GM18870 (cell line): Measurements from ENCODE around the gene STX2.
A peak's percentile ranks its signal among the peaks of the same experiment; 100 is the strongest.
"Not testable (repeated sequence)": the region's sequence is repeated elsewhere in the genome, so short reads cannot be mapped to it uniquely, and the experiment has no call there.

ENCODE experiments used
- ATAC-seq: cut with Tn5 transposase; IDR thresholded peaks from one replicate; pipeline ENCODE4 v1.9.1; 2021; ENCODE audit warnings: moderate library complexity; ENCODE audit not compliant: unreplicated experiment

STX2 gene

DNA sequence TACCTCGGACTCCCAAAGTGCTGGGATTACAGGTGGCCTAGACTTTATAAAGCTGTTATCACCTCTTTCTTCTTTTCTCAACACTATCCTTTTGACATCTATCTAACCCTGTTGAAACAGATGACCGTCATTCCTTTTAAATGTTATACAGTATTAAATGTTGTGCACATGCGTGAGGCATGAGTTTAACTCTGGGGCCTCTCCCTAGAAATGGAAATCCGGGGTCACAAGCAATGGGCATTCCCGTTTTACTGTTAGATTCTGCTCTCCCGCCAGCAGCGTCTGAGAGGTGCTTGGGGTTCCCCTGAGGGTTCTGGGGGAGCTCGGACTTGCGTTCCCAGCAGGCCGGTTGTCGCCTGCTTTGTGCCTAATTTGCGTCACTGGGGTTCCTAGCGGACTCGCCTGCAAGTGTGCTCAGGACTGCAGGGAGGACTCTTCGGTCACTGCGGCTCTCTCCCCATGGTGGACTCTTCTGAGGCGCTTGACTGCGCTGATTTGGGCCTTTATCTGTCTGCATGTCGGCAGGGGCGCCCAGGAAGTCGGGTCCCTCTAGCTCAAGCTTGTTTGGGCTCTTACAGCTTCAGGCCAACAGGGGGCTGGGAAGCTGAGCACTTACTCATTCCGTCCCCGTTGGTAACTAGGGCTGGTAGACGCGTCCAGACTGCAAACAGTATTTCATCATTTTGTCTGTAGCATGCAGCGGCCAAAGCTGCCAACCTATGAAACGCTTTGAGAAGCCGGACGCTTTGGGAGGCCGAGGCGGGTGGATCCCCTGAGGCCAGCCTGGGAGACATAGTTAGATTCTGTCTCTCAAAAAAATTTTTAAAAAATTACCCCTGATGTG is 31.6 kb upstream of the STX2 start:
- ATAC-seq, result peak; percentile 47

DNA sequence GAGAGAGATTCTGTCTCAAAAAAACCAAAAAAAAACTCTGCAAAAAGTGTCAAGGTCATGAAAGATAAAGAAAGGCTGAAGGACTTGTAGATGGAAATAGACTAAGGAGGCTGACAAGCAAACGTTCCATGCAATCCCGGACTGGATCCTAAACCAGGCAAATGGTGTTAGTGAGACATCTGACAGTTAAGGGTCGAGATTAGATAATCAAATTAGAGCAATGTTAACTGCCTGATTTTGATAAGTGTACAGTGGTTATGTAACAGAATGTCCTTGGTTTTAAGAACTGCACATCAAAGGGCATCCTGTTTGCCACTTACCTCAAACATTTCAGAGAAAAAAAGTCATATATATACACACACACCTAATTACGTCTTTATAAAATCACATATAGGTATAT is 29.4 kb upstream of the STX2 start:
- no peak for ATAC-seq

- no peak for ATAC-seq
Observed at GRCh38 chr12:130863298-130863697, 24.2 kb upstream of the STX2 start.

DNA sequence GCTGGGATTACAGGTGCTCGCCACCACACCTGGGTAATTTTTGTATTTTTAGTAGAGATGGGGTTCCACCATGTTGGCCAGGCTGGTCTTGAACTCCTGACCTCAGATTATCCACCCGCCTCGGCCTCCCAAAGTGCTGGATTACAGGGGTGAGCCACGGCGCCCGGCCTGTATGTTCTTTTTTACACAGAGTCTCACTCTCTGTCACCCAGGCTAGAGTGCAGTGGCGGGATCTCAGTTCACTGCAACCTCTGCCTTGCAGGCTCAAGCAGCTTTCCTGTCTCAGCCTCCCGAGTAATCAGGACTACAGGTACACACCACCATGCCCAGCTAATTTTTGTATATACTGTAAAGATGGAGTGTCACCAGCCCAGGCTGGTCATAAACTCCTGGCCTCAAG is 23.7 kb upstream of the STX2 start:
- not testable (repeated sequence) for ATAC-seq

- ATAC-seq, result no peak
Observed at GRCh38 chr12:130862161-130862560, 23.1 kb upstream of the STX2 start.

GRCh38 chr12:130860311-130860710 is 21.3 kb upstream of the STX2 start:
- ATAC-seq, result no peak

DNA sequence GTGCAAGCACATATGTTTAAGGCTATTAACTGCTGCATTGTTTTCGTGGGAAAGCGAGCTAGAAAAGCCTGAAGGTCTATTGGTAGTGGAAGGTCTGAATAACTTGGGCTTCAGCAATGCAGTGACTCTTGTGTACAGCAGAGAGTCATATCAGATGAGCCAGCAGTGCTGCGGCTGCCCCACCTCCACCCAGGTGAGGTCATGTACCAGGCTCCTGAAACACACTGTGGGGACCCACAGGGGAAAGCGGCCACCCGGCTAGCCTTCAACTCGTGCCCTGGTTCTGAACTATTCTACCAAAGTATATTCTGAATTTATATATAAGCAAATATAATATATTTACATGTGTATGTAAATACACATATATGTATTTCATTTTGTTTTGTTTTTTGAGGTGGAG is 20.1 kb upstream of the STX2 start:
- ATAC-seq, result no peak

GRCh38 chr12:130858084-130858483 is 19.0 kb upstream of the STX2 start:
- ATAC-seq, result no peak

DNA sequence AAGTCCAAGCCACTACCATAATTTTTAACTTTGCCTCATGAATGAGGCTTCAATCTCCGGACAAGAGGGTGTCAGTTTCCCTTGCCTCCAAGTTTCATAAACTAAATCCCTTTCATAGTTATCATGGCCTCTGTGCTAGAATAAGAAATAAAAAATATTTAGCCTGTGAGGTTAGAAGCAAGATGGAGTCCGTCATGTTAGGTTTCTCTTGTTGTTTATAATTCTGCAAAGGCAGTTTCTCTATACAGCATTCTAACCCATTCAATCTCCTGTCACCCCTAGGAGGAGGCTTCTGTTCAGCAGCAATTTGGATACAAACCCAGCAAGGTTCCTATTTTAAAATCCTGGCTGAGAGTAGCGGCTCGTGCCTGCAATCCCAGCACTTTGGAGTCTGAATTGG is 17.0 kb upstream of the STX2 start:
- no peak for ATAC-seq

- ATAC-seq, result no peak
Observed at GRCh38 chr12:130850418-130851021, 11.5 kb upstream of the STX2 start.

DNA sequence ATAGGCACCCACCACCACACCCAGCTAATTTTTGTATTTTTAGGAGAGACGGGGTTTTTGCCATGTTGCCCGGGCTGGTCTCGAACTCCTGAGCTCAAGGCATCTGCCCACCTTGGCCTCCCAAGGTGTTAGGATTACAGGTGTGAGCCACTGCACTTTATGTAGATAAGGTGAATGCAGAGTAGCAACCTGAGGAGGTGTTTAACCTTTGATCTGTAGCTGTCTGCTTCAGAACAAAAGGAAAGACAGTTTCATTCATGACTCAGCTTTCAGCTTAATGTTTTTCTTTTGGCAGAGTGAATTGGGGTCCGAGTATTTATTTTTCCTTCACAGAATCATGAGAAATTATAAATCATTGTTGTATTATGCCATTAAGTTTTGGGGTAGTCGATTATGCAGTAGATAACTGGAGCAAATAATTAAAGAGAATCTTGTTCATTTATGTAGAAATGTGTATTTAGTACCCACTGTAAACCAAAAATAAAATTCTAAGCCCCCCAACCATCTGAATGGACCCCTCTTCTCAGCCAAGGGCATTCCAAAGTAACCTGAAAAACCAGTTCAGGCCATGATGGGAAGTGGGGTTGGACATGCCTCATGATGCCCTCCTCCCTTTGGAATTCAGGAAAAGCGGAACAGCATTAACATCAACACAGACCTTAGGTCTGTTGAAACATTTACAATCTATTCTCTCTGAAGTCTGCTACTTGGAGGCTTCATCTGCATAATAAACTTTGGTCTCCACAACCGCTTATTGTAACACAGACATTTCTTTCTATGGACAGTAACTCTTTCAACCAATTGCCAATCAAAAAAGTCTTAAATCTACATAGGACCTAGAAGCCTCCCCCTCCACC is 10.7 kb upstream of the STX2 start:
- no peak for ATAC-seq

DNA sequence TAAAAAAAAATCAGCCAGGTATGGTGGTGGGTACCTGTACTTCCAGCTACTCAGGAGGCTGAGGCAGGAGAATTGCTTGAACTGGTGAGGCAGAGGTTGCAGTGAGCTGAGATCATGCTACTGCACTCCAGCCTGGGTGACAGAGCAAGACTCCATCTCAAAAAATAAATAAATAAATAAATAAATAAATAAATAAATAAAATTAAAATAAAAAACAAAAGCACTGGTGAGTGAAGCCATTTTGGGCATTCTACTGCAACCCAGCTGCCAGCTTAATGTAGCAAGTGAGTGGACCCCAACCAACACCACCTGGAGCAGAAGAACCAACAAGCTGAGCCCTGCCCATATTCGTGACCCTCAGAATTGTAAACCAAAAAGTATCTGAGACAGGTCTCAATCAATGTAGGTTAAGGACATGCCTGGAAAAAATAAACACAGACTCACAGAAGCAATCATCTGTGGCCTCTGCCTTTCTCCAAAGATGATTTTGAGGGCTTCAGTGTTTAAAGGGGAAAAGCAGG is 9.8 kb upstream of the STX2 start:
- not testable (repeated sequence) for ATAC-seq

DNA sequence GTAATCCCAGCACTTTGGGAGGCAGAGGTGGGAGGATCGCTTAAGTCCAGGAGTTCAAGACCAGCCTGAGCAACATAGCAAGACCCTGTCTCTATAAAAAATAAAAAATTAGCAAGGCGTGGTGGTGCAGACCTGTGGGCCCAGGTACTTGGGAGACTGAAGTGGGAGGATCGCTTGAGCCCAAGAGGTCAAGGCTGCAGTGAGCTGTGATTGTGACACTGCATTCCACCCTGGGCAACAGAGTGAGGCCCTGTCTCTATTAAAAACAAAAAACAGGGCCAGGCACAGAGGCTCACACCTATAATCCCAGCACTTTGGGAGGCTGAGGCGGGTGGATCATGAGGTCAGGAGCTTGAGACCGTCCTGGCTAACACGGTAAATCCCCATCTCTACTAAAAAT is 9.1 kb upstream of the STX2 start:
- ATAC-seq, result not testable (repeated sequence)

GRCh38 chr12:130847112-130847511 is 8.1 kb upstream of the STX2 start:
- no peak for ATAC-seq

DNA sequence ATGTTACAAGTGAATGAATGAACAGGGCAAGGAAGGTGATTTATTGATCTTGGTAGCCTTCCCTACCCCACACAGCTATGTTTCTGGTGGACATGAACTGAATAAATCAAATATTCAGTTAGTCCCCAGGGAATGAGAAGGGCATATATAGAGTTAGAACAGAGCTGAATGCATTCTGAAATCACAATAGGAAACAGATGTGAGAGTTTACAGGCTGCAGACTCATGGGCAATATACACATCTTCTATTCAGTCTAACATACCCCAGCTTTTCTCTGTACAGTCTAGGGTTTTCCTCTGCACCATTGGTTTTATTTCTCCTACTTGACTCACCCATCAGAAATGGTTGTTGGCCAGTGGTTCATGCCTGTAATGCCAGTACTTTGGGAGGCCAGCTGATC is 7.3 kb upstream of the STX2 start:
- ATAC-seq, result no peak

- ATAC-seq, result no peak
Observed at GRCh38 chr12:130839770-130840404, 837 bp upstream of the STX2 start.

GRCh38 chr12:130838284-130838950 is 633 bp downstream of the STX2 start:
- no peak for ATAC-seq

GRCh38 chr12:130835436-130835835 is 3.6 kb downstream of the STX2 start:
- ATAC-seq, result no peak

DNA sequence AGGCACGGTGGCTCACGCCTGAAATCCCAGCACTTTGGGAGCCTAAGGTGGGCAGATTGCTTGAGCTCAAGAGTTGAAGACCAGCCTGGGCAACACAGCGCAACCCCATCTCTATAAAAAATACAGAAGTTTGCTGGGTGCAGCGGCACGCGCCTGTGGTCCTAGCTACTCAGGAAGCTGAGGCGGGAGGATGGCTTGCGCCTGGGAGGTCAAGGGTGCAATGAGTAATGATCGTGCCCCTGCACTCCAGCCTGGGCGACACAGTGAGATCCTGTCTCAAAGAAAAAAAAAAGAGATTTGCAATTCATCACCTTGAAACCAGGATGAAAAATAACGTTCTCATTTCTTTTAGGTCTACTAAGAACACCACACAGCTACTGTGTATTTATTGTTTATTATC is 4.0 kb downstream of the STX2 start:
- ATAC-seq, result no peak

DNA sequence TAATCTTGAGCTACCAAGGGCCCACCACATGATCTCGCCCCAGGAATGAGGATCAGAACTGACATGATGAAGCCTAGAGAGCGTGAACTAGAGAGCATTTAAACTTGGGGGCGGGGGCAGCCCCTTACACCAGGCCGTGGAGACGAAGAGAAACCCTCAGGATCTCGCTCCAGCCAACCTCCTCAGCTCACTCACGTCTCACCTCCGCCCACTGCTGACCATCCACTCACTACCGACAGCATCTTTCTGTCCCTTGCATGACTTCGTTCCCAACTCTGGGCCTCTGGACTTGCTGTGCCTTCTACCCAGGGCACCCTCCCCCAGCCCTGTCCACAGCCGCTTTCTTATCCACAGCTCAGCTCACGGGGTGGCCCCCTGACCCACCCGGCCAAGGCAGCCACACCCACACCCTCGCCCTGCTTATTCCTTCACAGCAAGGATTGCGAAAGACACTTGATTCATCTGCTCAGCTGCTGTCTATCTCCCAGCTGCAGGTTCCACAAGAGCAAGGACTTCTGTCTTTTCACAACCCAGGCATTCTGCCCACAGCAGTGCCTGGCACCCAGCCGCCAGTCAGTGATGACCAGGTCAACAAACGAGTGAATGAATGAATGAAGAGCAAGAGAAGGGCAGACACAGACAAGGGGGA is 6.4 kb downstream of the STX2 start:
- no peak for ATAC-seq
